GM19035 (cell line): ENCODE results near the gene UNC5A.

ENCODE experiments used
- ATAC-seq: cut with Tn5 transposase; IDR thresholded peaks from one replicate; pipeline ENCODE4 v1.9.1; 2021; ENCODE audit not compliant: unreplicated experiment

Gene UNC5A

DNA sequence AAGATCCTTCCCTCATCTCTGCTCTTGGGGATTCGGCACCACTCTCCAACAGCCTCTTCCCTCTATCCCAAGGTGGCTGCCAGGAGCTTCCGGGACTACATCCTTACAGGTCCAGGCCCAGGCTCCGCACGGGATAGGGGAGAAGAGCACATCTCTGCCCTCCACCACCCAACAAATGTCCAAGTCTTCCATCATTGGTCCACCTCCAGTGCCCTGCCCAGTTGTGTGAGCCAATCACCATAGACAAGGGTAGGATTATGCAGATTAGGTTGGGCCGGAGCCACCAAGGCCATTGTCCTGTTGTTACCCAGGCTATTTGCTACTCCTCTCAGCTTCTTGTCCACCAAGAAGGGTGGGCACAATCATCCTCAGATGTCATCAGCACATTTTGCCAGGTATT lies 9.1 kb downstream of the UNC5A start:
- ATAC-seq, result no peak

DNA sequence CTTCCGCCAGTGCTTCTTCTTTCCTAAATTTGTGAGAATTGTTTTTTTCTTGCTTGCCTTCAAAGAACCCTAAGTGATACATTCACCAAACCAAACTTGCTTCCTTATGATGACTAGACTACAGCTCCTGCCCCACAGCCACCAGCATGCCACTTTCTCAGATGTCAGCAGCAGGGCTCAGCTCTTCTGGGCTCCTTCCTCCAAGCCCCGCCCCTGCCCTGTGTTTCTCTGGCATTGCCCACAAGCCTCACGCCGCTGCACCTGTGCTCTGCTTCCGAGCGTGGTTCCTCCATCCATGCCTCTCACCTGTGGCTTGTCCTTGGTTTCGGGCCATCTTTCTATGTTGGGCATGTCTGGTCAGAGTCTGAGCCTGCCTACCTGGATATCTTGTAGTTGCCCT lies 10.6 kb downstream of the UNC5A start:
- no peak for ATAC-seq

DNA sequence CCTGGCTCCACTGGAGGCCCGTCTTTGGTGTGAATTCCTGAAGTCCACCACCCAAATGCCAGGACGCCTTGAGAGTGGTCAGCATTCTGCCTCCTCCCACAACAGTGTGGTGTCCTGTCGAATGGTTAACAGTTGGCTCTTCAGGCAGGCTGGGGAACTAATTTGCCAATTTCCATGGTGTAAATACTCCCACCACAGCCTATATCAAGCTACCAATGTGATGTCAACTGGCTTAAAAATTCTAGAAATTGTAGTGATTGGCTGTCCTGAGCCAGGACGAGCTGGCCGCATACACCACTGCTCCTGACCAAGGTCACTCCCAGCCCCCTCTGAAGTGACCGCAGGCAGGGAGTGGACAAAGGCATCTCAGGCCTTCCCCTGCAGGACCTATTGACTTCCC lies 11.1 kb downstream of the UNC5A start:
- no peak for ATAC-seq

DNA sequence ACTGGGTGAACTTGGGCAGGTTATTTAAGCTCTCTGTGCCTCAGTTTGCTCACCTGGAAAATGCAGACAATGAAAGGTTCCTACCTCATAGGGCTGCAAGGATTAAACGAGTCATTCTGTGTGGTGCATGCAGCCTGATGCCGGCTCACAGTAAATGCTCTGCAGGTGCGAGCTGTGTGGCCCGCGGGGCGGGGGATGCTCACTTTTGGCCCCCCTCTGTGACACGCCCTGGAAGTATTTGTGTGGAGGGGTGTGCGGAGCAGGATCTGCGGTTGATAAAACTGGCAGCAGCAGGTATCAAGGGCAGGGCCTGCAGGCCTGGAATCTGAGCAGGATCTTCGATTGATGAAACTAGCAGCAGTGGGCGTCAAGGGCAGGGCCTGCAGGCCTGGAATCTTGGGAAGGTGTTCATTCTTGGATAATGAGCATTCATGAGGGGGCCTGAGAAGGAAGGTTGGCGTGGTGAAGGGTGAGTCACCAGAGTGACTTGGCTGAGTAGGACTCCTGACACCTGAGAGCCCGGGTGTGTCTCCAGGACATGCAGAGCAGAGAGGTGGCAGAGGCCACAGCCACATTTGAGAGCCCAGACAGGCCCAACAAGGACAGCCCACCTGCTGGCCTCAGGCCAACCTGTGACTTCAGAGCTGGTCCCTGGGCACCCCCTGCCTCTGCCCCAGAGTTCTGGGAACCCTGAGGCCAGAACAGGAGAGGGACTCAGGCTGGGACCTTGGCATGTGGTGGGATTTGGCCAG lies 11.9 kb downstream of the UNC5A start:
- no peak for ATAC-seq

DNA sequence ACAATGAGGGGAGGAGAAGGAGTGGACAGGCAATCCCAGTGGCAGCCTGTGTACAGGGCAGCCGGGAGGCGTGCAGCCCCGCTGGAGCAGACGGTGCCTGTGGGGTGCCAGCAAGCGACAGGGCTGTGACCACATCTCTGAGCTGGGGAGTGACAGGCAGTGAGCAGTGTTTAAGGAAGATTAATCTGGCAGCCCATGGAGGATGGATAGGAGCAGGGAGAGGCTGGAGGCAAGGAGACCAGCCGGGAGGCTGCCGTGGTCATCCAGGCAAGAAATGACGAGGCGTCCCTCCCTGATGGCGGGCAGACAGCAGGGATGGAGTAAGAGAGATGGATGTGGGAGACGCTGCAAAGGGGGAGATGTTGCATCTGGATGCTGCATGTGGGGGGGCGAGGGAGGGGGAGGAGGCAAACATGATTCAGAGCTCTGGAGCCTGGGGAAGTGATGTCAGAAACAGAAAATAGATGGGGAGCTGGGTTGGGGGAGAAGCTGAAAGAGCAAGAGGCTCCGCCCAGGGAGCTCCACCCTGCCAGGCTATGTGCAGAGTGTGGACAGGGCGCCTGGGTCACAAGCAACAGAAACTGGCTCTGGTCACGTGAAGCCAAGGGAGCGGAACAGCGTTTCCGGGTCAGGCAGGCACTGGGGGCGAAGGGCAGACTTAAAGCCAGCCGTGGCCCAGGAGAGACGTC lies 12.6 kb downstream of the UNC5A start:
- no peak for ATAC-seq

DNA sequence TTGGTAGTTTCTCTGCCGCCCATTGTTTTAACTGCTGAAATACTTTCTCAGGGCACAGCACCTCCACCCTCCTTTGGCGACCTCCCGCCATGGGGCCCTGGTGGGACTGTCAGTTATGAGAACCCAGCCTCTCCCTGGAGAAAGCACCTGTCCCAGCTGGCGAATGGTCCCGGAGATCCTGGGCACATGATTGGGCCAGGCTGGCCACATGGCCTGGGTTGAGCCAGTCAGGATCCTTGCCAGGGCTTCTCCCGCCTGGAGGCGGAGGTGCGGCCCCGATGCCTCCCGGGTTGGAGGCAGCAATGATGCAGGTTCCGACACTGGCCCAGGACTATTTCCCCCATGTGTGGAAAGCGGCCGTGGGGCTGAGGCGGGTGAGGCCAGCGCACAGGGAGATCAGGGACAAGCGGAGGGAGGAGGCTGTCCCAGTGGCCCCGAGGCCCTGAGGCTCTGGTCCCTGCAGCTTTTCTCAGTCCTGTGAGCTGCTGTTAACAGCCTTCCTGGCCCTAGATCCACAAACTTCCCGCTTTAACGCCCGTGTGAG lies 13.6 kb downstream of the UNC5A start:
- no peak for ATAC-seq

DNA sequence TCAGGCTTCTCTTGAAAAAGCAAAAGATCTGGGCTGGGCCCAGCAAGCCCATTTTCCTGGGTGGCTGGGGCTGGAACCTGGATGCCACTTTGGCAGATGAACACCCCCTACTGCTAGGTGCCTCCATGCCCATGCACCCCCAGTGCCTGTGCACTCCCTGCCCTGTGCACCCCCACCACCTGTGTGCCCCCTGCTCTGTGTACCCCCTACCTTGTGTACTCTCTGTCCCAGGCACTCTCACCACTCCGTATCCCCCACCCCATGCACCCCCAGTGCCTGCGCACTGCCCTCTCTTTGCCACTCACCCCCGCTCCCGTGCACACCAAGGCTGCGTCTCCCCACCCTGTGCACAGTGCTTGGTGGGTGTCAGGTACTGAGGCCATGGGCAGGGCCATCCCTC lies 14.2 kb downstream of the UNC5A start:
- no peak for ATAC-seq

DNA sequence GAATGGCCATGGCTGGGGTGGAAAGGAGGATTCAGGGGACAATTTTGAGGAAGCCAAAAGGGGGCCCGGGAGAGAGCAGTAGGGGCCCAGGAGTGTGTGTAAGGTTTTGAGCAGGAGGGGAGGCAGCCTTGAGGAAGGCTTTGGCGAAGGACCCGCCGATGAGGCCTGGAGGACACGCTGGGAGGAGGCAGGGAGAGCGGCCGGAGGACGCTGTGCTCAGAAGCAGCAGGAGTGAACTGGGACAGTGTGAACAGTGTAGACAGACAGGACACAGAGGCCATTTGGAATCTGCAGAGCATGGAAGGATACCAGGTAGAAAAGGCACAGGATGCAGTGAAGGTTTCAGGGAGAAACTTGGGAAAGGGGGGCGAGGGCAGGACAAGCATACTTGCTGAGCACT lies 14.9 kb downstream of the UNC5A start:
- no peak for ATAC-seq

DNA sequence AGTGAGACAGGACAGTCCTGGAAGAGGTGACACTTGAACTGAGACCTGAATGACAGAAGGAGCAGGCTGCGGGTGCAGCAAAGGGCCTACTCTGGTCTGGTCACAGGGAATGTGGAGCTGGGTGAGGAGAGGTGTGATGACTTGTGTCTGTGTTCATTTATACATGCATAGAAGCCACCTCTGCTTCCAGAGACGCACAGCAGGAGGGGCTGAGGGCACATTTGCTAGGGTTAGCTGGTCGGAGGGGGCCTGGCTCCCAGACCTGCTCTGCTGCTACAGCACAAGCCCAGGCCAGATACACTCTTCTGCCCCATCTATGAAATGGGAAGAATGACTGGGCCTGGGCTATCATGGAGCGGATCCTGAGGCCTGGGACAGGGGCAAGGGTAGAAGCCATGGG lies 15.6 kb downstream of the UNC5A start:
- no peak for ATAC-seq

DNA sequence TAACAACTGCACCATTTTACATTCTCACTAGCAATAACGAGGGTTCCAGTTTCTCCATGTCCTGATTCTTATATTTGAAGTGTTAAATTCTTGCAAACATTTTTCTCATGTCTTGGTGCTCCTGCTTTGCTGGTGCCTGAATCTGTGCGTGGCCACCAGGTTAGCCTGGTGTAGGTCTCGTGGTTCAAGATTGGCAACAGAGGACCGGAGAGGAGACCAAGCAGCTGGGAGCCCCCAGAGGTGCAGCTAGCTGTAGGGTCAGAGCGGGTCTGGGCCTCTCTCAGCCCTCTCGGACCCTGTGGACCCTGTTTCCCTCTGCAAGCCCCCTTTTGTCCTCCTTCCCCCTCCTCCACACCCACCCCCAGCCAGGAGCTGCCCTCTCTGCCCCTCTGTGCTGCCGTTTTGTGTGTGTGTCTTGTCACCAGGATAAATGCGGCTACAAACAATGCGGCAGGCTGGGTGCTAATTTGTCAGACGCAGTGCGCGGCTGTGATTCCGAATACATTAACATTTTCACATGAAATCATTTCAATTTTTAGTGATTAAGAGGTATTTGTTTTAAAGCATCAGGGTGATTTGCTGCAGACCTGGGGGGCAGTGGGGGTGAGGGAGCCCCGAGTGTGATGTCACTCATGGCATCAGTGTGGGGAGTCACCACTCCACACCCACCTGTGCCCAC lies 17.5 kb downstream of the UNC5A start:
- no peak for ATAC-seq

DNA sequence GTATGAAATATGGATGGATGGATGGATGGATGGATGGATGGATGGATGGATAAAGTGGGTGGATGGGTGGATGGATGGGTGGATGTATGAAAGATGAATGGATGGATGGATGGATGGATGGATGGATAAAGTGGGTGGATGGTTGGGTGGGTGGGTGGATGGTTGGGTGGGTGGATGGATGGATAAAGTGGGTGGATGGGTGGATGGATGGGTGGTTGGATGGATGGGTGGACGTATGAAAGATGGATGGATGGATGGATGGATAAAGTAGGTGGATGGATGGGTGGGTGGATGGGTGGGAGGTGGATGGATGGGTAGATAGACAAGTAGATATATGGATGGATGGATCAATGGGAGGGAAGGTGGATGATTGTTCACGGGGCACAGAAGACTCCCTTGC lies 19.0 kb downstream of the UNC5A start:
- ATAC-seq, result no peak

DNA sequence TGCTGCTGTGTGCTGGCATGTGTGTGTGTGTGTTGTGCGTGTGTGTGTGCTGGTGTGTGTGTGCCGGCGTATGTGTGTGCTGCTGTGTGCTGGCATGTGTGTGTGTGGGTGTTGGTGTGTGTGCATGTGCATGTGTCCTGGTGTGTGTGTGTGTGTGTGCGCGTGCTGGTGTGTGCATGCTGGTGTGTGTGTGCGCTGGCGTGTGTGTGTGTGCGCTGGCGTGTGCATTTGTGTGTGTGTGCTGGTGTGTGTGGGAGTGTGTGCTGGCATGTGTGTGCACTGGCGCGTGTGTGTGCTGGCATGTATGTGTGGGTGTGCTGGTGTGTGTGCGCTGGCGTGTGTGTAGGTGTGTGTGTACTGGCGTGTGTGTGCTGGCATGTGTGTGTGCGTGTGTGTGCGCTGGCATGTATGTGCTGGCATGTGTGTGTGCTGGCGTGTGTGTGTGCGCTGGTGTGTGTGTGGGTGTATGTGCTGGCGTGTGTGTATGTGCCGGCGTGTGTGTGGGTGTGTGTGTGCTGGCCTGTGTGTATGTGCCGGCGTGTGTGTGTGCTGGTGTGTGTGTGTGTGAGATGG lies 20.1 kb downstream of the UNC5A start:
- no peak for ATAC-seq

DNA sequence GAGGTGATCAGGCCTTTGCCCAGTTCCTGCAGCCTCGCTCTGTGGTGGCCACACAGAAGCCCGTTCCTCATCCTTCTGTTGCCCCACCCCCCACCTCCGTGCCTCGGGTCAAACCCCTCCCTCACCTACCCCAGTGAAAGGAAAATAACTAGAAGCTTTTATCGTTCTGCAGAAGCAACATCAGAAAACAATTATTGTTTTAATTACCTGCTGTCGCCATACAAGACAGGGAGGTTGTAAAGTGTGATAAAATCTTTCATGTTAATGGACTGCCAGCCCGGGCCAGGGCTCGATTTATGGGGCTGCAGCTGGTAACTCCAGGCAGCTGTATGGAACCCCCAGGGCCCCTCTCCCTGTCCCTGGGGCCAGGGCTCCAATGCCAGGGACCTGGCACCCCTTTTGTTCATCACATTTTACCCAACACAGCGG lies 20.6 kb downstream of the UNC5A start:
- no peak for ATAC-seq

DNA sequence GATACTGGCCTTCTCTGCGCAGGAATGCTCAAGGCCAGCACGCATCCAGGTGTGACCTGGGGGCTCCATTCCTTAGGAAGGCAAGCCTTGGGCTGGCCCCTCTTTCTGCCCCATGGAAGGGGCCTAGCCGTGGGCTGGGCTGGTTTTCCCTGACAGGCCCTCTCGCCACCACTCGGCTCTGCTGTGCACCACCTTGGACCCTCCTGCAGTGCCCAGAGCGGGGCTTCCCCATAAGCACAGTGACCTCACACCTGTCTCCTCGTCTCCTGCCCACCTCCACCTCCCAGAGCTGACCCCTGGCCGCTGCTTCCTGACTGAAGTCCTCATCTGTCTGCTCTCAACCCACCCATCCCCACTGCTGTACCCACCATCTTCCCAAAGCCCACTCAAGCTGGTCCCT lies 21.1 kb downstream of the UNC5A start:
- no peak for ATAC-seq

DNA sequence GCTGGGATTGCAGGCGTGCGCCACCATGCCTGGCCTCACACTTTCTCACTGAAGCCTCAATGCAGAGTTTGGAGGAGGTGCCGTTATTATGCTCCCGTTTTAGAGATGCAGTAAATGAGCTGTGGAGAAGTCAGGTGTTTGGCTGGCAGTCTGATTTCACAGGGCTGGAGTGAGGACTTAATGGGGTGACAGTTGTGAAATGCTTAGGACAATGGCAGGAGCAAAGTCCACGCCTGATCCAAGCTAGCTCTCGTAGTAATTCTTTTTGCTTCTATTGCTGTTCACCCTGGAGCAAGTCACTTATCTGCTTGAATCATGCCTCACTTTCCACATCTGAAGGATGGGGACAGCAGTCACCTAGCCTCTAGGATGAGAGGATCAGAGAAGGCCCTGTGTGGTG lies 21.8 kb downstream of the UNC5A start:
- no peak for ATAC-seq

DNA sequence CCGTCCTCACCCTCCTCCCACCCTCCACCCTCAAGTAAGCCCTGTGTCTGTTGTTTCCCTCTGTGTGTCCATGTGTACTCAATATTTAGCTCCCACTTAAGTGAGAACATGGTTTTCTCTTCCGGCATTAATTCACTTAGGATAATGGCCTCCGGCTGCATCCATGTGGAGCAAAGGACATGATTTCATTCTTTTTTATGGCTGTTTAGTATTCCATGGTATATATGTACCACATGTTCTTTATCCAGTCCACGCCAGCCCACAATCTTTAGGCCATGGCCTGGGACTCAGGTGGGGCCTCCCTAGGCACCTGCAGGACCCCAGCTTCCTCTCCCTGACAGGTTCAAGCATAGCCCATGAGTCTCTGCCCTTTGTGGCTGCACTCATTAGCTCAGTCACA lies 22.9 kb downstream of the UNC5A start:
- no peak for ATAC-seq

DNA sequence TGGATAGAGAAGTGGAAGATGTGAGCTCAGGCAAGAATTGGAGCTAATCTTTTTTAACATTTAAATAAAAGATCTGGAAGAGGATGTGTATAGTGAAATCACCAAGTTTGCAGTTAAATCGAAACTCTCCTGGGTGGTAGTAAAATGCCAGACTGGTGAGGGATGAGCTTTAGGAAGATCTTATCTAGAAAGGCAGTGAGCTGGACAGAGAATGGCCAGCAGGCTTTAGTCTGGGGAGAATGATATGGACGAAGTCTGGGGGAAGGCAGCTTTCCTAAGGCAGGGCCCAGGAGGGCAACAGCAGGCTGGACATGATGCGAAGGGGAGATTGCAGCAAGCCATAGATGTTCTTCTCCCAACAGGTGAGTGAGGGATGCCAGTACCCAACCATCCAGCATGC lies 25.6 kb downstream of the UNC5A start:
- ATAC-seq, result no peak

DNA sequence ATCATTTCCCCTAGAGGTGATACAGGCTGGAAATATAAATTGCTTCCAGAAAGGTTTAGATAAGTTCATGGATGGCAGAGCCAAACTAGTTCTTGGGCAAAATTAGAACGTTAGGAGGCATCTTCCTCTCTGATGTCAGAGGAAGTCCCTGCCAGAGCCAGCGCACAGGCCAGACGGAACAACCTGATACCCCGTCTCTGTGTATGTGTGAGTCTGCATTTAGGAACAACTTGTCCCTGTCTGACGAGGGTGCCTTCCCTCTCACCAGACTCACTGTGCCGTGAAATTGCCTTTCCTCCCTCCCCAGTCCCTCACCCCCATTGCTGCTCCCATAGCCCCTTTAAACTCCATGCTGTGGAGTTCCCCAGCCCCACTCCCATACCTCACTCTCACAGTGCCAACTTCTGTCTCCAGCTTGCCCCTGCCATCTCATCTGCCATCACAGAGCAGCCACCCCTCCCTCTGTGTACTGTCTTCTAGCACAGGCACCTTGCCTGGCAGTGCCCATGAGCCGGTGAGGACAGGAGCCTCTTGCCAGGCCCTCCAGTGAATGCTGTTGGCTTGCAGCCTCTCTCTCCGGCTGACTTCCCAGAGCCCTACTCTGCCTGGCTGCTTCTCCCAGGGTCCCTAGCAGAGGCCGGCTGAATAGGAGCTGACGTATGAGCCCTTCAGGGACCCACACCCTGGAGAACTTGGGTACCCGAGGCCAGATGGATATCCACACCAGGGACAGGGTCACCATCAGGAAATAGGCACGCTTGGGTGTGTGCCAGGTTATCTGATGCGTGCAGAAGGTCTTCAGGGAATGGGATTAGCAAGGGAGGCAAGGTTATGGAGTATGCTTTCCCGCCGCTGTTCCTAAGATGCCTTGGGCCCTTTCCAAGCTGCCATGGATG lies 26.7 kb downstream of the UNC5A start:
- ATAC-seq, result no peak

DNA sequence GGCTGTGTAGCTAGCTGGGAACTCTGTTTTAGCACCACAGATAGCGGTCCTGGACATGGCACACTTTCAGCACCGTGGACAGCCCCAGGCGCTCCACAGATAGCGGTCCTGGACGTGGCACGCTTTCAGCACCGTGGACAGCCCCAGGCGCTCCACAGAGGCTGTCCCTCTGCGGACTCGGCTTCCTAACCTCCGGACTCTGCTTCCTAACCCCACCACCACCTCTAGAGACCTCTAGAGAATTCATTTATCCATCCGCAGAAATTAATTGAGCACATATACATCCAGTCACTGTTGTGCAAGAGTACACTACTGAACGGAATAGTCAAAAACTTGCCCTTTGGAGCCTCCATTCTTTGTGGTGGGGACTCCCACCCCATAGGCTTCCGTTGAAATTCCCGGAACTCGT lies 27.4 kb downstream of the UNC5A start:
- no peak for ATAC-seq

DNA sequence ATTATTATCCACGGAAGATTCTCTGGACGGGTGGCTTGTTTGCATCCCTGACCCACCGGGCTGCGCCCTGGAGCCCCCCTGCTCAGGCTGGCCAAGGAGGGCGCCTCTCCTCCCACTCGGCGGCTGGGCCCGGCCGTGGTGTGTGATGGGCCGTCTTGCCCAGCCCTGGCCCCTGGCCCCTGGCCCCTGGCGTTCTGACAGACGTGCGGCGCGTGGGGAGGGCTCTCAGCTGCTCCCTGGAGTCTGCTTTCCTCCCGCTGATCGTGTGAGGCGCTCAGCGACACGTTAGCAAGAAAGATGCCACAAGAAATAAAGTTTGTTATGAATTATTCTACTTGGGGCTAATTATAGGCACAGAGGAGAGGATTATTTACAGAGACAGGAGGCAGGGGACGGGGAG lies 33.3 kb downstream of the UNC5A start:
- ATAC-seq, result no peak

DNA sequence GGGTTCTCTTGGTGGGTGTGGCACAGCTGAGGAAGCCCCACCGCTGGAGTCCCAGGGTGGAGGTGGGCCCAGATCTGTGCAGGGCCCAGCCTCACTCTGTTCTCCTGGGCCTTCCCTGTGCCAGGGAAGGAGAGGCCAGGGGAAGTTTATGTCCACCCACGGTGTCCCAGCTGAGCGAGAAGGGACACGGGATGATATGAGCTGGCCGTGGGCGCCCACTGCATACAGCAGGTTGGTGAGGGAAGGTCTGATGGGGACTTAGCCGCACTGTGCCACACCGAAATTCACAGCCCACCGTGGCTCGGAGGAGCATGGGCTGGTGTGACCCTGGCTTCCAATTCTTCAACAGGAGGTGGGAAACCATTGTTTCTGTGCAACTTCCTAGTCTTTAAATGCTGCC lies 33.9 kb downstream of the UNC5A start:
- no peak for ATAC-seq
